Iris pigment epithelial cell (primary cell): Measurements from ENCODE around the gene TLE1.

Source experiments
- DNase-seq: peaks from one replicate; pipeline ENCODE4 v3.0.0-alpha.2; 2011; ENCODE audit warnings: low read depth

Gene TLE1

GRCh38 chr9:81601639-81602623 is 87.4 kb downstream of the TLE1 start:
- peak; percentile 83 for DNase-seq

DNA sequence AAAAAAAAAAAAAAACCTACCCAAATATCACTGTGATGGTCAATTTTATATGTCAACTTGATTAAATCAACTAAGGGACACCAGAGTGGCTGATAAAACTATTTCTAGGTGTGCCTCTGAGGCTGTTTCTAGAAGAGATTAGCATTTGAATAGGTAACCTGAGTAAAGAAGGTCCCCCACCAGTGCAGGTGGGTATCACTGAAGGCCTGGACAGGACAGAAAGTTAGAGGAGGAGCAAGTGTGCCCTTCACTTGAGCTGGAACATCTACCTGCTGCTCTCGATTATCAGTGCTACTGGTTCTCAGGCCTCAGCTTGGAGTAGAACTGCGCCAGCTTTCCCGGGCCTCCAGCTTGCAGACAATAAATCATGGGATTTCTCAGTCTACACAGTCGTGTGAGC is 88.7 kb downstream of the TLE1 start:
- DNase-seq, result no peak

DNA sequence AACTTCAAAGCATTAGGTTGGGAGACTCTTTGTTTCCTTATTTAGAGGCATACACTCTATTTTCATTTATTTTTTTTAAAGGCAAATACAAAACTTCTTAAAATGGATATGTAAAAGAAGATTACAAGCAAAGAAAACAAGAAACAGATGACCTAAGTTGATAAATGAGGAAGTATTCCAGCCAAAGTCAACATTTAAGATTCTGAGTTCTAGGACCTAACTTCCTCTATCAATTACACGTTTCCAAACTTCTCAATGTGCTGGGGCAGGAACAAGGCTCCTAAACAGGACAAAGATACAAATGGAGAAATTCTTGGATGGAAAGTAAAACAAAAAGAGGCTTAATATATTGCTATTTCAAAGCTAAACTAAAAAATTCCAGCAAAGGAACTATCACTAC is 89.5 kb downstream of the TLE1 start:
- peak; percentile 18 for DNase-seq

DNA sequence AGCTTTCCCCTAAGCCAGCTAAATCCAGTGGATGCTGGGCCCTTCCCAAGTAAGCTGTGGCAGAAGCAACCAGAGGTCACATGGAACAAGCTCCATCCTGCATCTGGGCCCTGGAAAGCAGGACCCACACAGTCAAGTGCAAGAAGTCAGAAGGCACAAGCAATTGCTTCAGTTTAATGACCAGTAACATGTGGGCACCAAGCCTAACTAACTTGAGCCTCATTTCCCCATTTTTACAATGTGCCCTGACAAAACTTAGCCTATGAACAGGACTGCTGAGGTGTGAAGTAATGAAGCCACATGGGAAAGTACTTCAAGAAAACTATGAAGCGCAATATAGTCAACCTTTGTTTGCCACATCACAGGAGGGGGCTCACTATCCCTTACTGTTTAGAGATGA is 90.5 kb downstream of the TLE1 start:
- DNase-seq, result no peak

GRCh38 chr9:81598123-81598497 is 91.2 kb downstream of the TLE1 start:
- no peak for DNase-seq

DNA sequence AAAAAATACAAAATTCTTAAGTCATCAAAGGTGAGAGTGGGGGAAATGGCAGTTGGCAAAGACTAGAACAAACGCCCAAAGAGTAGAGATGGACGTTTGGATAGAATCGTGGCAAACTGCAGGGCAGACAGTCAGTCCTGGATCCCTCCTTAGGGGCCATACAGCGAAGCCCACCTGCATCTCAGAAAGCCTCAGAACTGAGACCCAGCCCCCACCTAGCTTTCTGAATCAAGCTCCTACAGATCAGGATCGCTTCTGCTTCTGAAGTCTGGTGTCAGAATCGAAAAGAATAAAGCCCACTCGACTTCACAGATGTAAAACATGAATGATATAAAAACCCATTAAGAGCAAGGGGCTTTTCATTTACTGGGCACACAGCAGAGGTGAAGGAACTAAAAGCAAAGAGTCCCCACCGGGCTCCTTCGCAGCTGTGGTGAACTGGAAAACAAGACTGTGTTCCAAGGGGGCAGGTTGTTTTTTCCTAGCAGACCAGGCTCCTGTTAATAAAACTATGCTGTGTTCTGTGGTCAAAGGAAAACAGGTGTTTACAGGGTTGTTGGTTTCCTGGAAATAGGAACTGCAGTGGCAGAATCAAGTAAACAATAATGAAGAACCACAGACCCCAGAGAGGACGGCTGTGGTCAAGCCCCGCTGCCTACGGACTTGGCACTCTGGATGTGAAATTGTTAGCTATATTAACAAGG is 91.8 kb downstream of the TLE1 start:
- DNase-seq, result no peak

DNA sequence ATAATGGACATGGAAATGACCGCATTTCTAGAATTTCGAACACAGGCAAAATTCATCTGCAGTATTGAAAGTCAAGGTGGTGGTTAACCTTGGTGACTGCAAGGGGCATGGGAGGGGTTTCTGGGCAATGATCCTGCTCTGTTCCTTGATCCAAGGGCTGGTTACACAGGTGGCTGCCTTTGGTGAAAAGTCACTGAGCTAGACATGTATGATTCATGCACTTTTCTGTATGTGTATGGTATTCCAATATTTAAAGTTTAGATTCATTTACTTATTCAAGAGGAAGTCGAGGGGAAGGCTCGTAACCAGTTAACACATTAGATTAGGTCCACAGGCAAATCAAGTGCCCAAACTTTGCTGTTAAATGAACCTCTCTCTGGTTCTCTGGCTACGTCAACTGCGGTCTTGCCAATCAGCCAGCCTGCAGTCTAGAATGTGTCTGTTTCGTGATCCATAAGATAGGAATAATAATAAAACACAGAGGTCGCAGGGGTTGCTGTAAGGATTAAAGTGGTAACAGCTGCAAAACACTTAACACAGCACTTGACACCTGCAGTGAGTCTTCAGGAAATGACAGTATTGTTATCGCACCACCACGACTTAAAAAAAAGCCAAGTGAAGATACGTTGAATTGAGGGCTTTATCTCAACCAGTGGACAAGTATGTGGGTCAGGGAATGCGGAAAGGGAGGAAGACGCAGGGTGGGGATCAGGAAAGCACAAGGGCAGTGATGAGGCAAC is 92.5 kb downstream of the TLE1 start:
- no peak for DNase-seq

GRCh38 chr9:81595887-81596543 is 93.3 kb downstream of the TLE1 start:
- DNase-seq, result no peak

DNA sequence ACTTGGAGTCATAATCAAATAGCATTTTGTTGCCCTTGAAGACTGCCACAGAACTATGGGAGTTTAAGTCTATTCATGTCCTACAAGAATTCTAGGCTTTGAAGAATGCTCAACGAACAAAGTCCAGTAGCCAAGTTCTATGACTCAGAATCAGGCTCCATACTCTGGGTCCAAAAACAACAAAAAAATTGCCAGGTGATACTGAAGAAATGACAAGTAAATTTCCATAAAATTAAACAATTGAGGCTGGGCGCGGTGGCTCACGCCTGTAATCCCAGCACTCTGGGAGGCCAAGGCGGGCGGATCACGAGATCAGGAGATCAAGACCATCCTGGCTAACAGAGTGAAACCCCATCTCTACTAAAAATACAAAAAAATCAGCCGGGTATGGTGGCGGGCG is 94.1 kb downstream of the TLE1 start:
- peak; percentile 48 for DNase-seq

DNA sequence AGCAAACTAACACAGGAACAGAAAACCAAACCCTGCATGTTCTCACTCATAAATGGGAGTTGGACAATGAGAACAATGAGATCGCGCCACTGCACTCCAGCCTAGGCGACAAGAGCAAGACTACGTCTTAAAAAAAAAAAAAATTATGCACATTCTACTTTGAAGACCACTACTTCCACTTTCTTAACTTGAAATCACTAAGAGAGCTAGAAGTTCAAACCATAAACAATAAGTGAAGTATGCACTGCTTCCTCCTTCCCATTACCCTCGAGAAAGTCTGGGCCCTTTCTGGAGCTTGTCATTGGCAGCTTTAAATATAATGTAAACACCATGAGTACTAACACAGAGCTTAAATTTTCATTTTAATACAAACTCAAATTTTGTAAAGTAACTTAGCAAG is 94.9 kb downstream of the TLE1 start:
- DNase-seq, result no peak

DNA sequence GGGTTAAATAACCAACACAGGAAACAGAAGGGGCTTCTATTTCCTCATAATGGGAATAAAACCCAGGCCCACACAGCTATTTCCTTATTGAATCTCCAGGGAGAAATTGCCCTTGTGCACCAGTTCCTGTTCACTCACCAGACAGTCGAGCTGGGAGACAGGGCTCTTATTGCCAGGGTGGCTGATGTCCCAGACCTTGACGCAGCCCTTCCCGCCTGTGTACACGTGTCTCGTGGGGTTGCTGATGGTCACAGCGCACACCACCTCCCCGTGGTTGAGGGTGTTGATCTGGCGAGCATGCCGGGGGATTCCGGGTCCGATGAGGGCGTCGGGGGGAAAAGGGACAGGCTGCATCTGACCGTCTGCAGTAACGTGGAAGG is 96.5 kb downstream of the TLE1 start:
- DNase-seq, result no peak

DNA sequence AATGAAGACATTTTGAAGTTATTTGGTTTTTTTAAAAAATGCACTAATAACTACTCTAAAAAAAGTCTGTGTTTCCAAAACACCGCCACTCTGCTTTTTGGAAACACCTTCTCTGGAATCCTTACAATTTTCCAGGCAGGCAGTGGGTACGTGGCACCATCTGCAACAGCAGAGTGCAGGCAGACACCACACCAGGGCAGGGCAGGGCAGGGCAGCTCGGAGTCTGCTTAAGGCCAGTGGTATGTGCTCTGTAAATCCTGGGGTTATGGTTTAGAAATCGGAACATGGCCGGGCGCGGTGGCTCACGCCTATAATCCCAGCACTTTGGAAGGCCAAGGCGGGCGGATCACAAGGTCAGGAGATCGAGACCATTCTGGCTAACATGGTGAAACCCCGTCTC is 97.6 kb downstream of the TLE1 start:
- DNase-seq, result no peak

DNA sequence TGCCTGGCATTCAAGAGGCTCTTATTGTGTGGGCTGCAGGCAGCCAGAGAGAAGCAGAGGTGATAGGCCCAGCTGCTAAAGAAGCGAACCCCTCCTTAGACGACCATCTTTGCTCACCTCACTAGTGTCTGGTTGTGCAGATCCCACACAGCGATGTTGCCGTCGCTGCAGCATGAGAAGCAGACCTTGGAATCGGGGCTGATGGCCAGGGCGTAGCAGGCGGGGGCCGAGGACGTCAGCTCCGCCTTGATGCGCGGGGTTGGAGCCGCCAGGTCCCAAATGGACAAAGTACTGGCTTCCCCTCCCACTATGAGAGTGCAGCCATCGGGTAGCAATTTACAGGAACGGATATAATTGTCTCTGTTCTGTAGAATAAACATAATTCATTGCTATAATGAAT is 98.7 kb downstream of the TLE1 start:
- no peak for DNase-seq

GRCh38 chr9:81589819-81590218 is 99.5 kb downstream of the TLE1 start:
- DNase-seq, result no peak

GRCh38 chr9:81589392-81589791 is 100.0 kb downstream of the TLE1 start:
- DNase-seq, result no peak

GRCh38 chr9:81588148-81588871 is 101.0 kb downstream of the TLE1 start:
- peak; percentile 89 for DNase-seq

DNA sequence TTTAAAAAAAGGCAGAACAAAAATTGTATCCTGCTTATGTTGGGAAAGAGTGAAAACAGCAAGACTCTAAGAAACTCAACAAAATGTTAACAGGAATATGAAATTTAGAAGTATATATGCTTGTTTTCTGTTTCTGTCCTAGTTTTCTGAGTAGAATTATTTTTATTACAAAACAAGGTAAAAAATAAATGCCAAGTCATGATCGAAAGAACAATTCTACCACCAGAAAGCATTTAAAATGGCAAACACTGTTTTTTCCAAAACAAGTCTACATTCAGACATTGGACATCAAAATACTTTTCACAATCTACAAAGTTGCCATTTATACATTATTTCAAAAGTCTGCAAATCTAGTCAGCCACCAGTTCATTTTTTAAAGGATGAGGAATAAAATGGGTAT is 102.6 kb downstream of the TLE1 start:
- DNase-seq, result no peak

DNA sequence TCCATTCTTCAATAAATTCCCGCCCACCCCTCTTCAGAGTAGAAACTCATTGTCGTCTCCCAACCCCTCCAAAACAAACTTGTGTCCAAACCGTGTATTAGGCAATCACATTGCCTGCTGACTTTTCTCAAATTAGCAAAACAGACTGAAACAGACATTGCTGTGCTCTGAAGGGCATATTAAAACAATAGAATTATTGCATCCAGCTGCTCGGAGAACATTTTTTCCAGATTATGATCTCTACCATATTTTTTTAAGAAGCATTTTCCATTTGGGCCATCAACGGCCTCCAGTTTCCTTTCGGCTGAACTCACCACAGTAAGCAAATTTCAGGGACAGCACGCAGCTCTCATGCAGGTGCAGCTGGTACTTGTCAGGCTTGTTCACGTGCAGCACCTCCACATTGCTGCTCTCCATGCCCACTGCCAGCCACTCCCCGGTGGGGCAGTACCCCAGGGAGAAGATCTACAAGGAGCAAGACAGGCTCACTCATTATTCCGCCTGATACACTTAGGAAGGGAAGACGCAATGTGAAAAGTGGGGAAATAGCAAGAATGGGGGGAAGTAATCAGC is 104.1 kb downstream of the TLE1 start:
- DNase-seq, result no peak

DNA sequence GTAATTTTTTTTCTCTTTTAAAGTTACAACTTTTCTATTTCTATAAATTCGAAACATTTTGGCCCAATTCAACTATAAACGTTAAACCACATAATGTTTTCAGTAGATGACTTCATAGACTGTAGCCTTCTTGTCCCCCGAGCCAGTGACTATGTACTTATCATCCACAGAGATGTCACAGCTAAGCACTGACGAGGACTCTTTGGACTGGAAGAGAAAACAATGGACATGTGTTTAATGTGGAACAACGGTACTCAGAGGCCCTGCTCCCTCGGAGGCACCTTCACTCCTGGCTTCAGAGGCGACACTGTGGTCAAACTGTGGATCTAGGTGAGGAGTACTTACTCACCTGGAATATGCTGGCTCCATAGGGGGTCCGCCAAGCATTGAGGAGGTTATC is 105.2 kb downstream of the TLE1 start:
- no peak for DNase-seq

GRCh38 chr9:81581986-81582385 is 107.4 kb downstream of the TLE1 start:
- DNase-seq, result no peak

GRCh38 chr9:81579381-81579780 is 110.0 kb downstream of the TLE1 start:
- no peak for DNase-seq
